ENCODE measurements around the gene TTC1. TPM values are rescaled to one million over a fixed set of nuclear protein-coding genes. Genes with fewer than 3 reads are reported as not detected.

Gene TTC1
- total RNA-seq, 4 donors from 2014 or later = 39.9 to 67.9 (median 56.3) TPM

- no peak overlapping the region for H3K27ac ChIP-seq
- H3K27me3 ChIP-seq = no peaks in the 10 kb centered on the region
- in situ Hi-C loops (cut with MboI; ENCODE audit: low sequenced_read_pairs in 4 of 4) (loop anchor here in 1 of 4 donors (10.0 kb wide), 3 partner anchors 86 to 366 kb away; partner anchors contain the start of gene PWWP2A), intact Hi-C loops (cut with DNase I; ENCODE audit: low total_unique reads) (no loop called here)
- DNase-seq (no peak), ATAC-seq (no peak)
- peaks cover 7 to 14% of the 10 kb centered on the region in 2 donors for H3K4me1 ChIP-seq
- H3K9me3 ChIP-seq = no peaks in the 10 kb centered on the region
- peaks cover 0 to 5% of the 10 kb centered on the region in 2 donors for H3K36me3 ChIP-seq
- TF ChIP-seq, protein P1, sequence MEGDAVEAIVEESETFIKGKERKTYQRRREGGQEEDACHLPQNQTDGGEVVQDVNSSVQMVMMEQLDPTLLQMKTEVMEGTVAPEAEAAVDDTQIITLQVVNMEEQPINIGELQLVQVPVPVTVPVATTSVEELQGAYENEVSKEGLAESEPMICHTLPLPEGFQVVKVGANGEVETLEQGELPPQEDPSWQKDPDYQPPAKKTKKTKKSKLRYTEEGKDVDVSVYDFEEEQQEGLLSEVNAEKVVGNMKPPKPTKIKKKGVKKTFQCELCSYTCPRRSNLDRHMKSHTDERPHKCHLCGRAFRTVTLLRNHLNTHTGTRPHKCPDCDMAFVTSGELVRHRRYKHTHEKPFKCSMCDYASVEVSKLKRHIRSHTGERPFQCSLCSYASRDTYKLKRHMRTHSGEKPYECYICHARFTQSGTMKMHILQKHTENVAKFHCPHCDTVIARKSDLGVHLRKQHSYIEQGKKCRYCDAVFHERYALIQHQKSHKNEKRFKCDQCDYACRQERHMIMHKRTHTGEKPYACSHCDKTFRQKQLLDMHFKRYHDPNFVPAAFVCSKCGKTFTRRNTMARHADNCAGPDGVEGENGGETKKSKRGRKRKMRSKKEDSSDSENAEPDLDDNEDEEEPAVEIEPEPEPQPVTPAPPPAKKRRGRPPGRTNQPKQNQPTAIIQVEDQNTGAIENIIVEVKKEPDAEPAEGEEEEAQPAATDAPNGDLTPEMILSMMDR (IDR thresholded peaks at IDR 0.05 in 4 of 5, conservative IDR thresholded peaks at IDR 0.05 in 1 of 5) = no peak
- H3K4me3 ChIP-seq = no peak overlapping the region
Observed at GRCh38 chr5:160029004-160029403, 20.1 kb downstream of the TTC1 start.

DNA sequence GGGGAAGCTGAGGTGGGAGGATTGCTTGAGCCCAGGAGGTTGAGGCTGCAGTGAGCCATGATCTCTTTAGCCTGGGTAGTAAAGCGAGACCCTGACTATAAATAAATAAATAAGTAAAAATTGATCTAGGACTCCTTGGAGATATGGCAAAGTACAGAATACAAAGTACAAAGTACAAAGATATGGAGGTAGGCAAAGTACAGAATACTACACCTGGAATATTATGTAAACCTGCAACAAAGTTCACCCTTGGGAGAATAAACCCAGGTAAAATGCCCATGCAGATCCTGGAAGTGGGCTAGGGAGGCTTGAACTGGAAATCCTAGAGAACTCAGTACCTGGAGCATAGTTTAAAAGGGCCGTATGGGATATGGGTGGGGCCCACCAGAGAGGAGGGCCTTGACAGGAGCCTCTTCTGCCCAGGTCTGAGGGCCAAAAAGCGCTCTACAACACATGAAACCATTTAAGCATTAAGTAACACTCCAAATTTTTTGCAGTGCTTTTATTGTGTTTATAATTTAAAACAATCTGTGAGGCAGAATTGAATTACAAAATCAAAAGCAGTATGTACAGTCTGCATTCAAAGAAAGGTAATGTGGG lies 20.7 kb downstream of the TTC1 start:
- ATAC-seq (no peak), DNase-seq (no peak)
- H3K36me3 ChIP-seq = peaks cover 0 to 5% of the 10 kb centered on the region in 2 donors
- H3K4me3 ChIP-seq = no peak overlapping the region
- intact Hi-C loops (cut with DNase I; ENCODE audit: low total_unique reads) = no loop called here
- TF ChIP-seq POLR2A (IDR thresholded peaks at IDR 0.05) = no peak
- TF ChIP-seq, protein P1 (IDR thresholded peaks at IDR 0.05 in 4 of 5, conservative IDR thresholded peaks at IDR 0.05 in 1 of 5) = no peak
- H3K9me3 ChIP-seq = no peaks in the 10 kb centered on the region
- peaks cover 7 to 14% of the 10 kb centered on the region in 2 donors for H3K4me1 ChIP-seq
- no peaks in the 10 kb centered on the region for H3K27me3 ChIP-seq
- no peak overlapping the region for H3K27ac ChIP-seq
- in situ Hi-C loops (cut with MboI; ENCODE audit: low sequenced_read_pairs in 4 of 4) = loop anchor here in 1 of 4 donors (10.0 kb wide), 3 partner anchors 85 to 365 kb away; partner anchors contain the start of gene PWWP2A

GRCh38 chr5:160030631-160031377 lies 21.9 kb downstream of the TTC1 start:
- Histone ChIP-seq H3K27me3 (no peaks in the 10 kb centered on the region), H3K9me3 (no peaks in the 10 kb centered on the region), H3K4me1 (peaks cover 11 to 14% of the 10 kb centered on the region in 2 donors), H3K4me3 (no peak overlapping the region), H3K27ac (no peak overlapping the region), H3K36me3 (peaks cover 0 to 11% of the 10 kb centered on the region in 2 donors)
- no peak for ATAC-seq
- no peak for DNase-seq
- intact Hi-C loops (cut with DNase I; ENCODE audit: low total_unique reads) = no loop called here
- in situ Hi-C loops (cut with MboI; ENCODE audit: low sequenced_read_pairs in 4 of 4) = no loop called here
- no peak for TF ChIP-seq POLR2A (IDR thresholded peaks at IDR 0.05)
- TF ChIP-seq, protein P1 (IDR thresholded peaks at IDR 0.05 in 4 of 5, conservative IDR thresholded peaks at IDR 0.05 in 1 of 5) = no peak

GRCh38 chr5:160033546-160034252 lies 24.8 kb downstream of the TTC1 start:
- in situ Hi-C loops (cut with MboI; ENCODE audit: low sequenced_read_pairs in 4 of 4) = no loop called here
- Histone ChIP-seq H3K4me1 (peaks cover 14 to 21% of the 10 kb centered on the region in 2 donors), H3K27ac (no peak overlapping the region), H3K9me3 (no peaks in the 10 kb centered on the region), H3K27me3 (no peaks in the 10 kb centered on the region), H3K36me3 (peaks cover 0 to 21% of the 10 kb centered on the region in 2 donors), H3K4me3 (no peak overlapping the region)
- DNase-seq = no peak
- ATAC-seq = peak in 1 of 2 donors; percentile 30
- TF ChIP-seq POLR2A (IDR thresholded peaks at IDR 0.05) = no peak
- TF ChIP-seq, protein P1 (IDR thresholded peaks at IDR 0.05 in 4 of 5, conservative IDR thresholded peaks at IDR 0.05 in 1 of 5) = no peak
- intact Hi-C loops (cut with DNase I; ENCODE audit: low total_unique reads) = no loop called here

Measured in gastrocnemius medialis (tissue), 4 donors.